H1 (cell line): Measurements from ENCODE around the gene SLC41A2. TPM values are rescaled to one million over a fixed set of nuclear protein-coding genes. Genes with fewer than 3 reads are reported as not detected.

Experiments
- CTCF ChIA-PET: fragments of 300-600 bp; sonication (Branson Sonifier 250); formaldehyde crosslinking; loops from one replicate; lab custom pipeline; 2021; ENCODE audit not compliant: partially characterized antibody; lab: Charles Lee
- POLR2A ChIA-PET: fragments of 300-600 bp; sonication (Branson Sonifier 250); formaldehyde crosslinking; loops from one replicate; lab custom pipeline; 2021; ENCODE audit warnings: inconsistent platforms; ENCODE audit not compliant: partially characterized antibody; lab: Charles Lee
- DNase-seq, 2 experiments: peaks; one replicate each; pipeline versions ENCODE4 v3.0.0 to v3.0.0-alpha.2; 2010 to 2022; ENCODE audit warnings: low spot score in 2 of 2, low read depth in 1 of 2, mixed read lengths in 1 of 2
- FAIRE-seq: peaks from 2 replicates; lab custom pipeline; 2011; peaks lifted over from hg19 to GRCh38; lab: Jason Lieb, UNC
- H2AFZ ChIP-seq: 2 replicates; pipeline ENCODE4 v1.8.1; 2012; ENCODE audit warnings: low read length, inconsistent platforms
- H2AK5ac ChIP-seq: 2 replicates; pipeline ENCODE4 v1.6.1; 2013; ENCODE audit warnings: low read depth, low read length
- H2BK120ac ChIP-seq: replicated peaks from 2 replicates; pipeline ENCODE3; 2013; ENCODE audit warnings: low read depth, low read length, inconsistent platforms
- H2BK12ac ChIP-seq: 2 replicates; pipeline ENCODE4 v1.6.1; 2013; ENCODE audit warnings: low read depth, low read length
- H2BK15ac ChIP-seq: 2 replicates; pipeline ENCODE4 v1.6.1; 2013; ENCODE audit warnings: low read length
- H2BK20ac ChIP-seq: 2 replicates; pipeline ENCODE4 v1.6.1; 2013; ENCODE audit warnings: low read length
- H2BK5ac ChIP-seq: 2 replicates; pipeline ENCODE4 v1.6.1; 2013; ENCODE audit warnings: low read depth, low read length
- H3K14ac ChIP-seq: 2 replicates; pipeline ENCODE4 v1.6.1; 2013; ENCODE audit warnings: inconsistent platforms; ENCODE audit not compliant: insufficient read length
- H3K18ac ChIP-seq: 2 replicates; pipeline ENCODE4 v1.6.1; 2013; ENCODE audit warnings: low read length; ENCODE audit errors: extremely low read depth
- H3K23ac ChIP-seq: 2 replicates; pipeline ENCODE4 v1.6.1; 2013; ENCODE audit warnings: inconsistent platforms; ENCODE audit not compliant: insufficient read length
- H3K23me2 ChIP-seq: 2 replicates; pipeline ENCODE4 v1.6.1; 2013; ENCODE audit warnings: low read depth, low read length
- H3K27ac ChIP-seq: 2 replicates; pipeline ENCODE4 v1.6.1; 2011; ENCODE audit warnings: low read depth, low read length, inconsistent platforms
- H3K27me3 ChIP-seq, 4 experiments: replicated peaks in 1 of 4; 1 replicate in 1 of 4; 2 replicates in 3 of 4; pipeline versions ENCODE4 v1.6.1 to v1.8.1; 2011 to 2013; ENCODE audit warnings: low read length in 3 of 4, mild to moderate bottlenecking in 3 of 4, inconsistent platforms in 2 of 4, mixed read lengths in 2 of 4, moderate library complexity in 1 of 4; ENCODE audit not compliant: control insufficient read depth in 3 of 4, insufficient read depth in 3 of 4; ENCODE audit errors: extremely low read depth in 1 of 4
- H3K36me3 ChIP-seq, 4 experiments: 2 replicates each; pipeline versions ENCODE4 v1.6.1 to v1.8.1; 2011 to 2013; ENCODE audit warnings: mild to moderate bottlenecking in 4 of 4, low read length in 3 of 4, moderate library complexity in 2 of 4, control low read depth in 1 of 4, inconsistent platforms in 1 of 4; ENCODE audit not compliant: insufficient read depth in 4 of 4, control insufficient read depth in 2 of 4
- H3K4ac ChIP-seq: replicated peaks from 2 replicates; pipeline ENCODE3; 2013; ENCODE audit warnings: low read length, low read depth, mixed read lengths, inconsistent platforms; ENCODE audit not compliant: insufficient read length
- H3K4me1 ChIP-seq, 4 experiments: replicated peaks in 1 of 4; 1 replicate in 1 of 4; 2 replicates in 3 of 4; pipeline versions ENCODE4 v1.6.1 to v1.8.1; 2011 to 2013; ENCODE audit warnings: low read length in 3 of 4, inconsistent platforms in 2 of 4, mixed read lengths in 1 of 4; ENCODE audit not compliant: insufficient read depth in 4 of 4, control insufficient read depth in 3 of 4
- H3K4me2 ChIP-seq, 2 experiments: 2 replicates each; pipeline versions ENCODE4 v1.6.1 to v1.8.1; 2011 to 2013; ENCODE audit warnings: low read depth in 2 of 2, low read length in 2 of 2, control low read depth in 1 of 2, inconsistent platforms in 1 of 2, mild to moderate bottlenecking in 1 of 2; ENCODE audit not compliant: insufficient read depth in 1 of 2
- H3K4me3 ChIP-seq, 4 experiments: fragments of 200-600, 300-600 bp in 1 of 4; sonication (generic), shearing (Covaris generic), sonication (Bioruptor Twin) in 1 of 4; 2 replicates each; pipeline versions ENCODE4 v1.5.1 to v1.8.1; 2011 to 2016; ENCODE audit warnings: low read length in 4 of 4, low read depth in 3 of 4, control low read depth in 2 of 4, inconsistent platforms in 2 of 4, mild to moderate bottlenecking in 2 of 4, mixed read lengths in 1 of 4, moderate library complexity in 1 of 4; ENCODE audit not compliant: insufficient read depth in 2 of 4; ENCODE audit errors: extremely low read depth in 1 of 4
- H3K56ac ChIP-seq: replicated peaks from 2 replicates; pipeline ENCODE3; 2013; ENCODE audit warnings: low read depth, mild to moderate bottlenecking, mixed read lengths, low read length, inconsistent platforms; ENCODE audit not compliant: insufficient read length
- H3K79me1 ChIP-seq: 2 replicates; pipeline ENCODE4 v1.6.1; 2013; ENCODE audit warnings: low read depth, low read length, control low read depth
- H3K79me2 ChIP-seq, 2 experiments: 2 replicates each; pipeline versions ENCODE4 v1.6.1 to v1.8.1; 2012 to 2013; ENCODE audit warnings: low read length in 2 of 2, mild to moderate bottlenecking in 2 of 2, inconsistent platforms in 1 of 2; ENCODE audit not compliant: insufficient read depth in 2 of 2, control insufficient read depth in 1 of 2
- H3K9ac ChIP-seq, 4 experiments: replicated peaks in 1 of 4; 1 replicate in 1 of 4; 2 replicates in 3 of 4; pipeline versions ENCODE4 v1.6.1 to v1.8.1; 2011 to 2013; ENCODE audit warnings: low read depth in 3 of 4, low read length in 3 of 4, control low read depth in 2 of 4, mild to moderate bottlenecking in 2 of 4, moderate library complexity in 2 of 4, inconsistent platforms in 1 of 4; ENCODE audit errors: extremely low read depth in 1 of 4
- H3K9me3 ChIP-seq, 2 experiments: 2 replicates each; pipeline versions ENCODE4 v1.6.1 to v1.8.1; 2012 to 2013; ENCODE audit warnings: mild to moderate bottlenecking in 2 of 2, moderate library complexity in 2 of 2, control low read depth in 1 of 2, inconsistent platforms in 1 of 2, low read depth in 1 of 2, low read length in 1 of 2, mixed read lengths in 1 of 2; ENCODE audit not compliant: insufficient read depth in 2 of 2
- H4K20me1 ChIP-seq, 2 experiments: replicated peaks in 1 of 2; 2 replicates each; pipeline versions ENCODE3 to v1.8.1; 2011 to 2013; ENCODE audit warnings: inconsistent platforms in 2 of 2, low read length in 2 of 2, mild to moderate bottlenecking in 1 of 2; ENCODE audit not compliant: insufficient read depth in 2 of 2, control insufficient read depth in 1 of 2
- H4K5ac ChIP-seq: 2 replicates; pipeline ENCODE4 v1.6.1; 2013; ENCODE audit warnings: low read length, low read depth, mixed read lengths, inconsistent platforms; ENCODE audit not compliant: insufficient read length
- H4K8ac ChIP-seq: 2 replicates; pipeline ENCODE4 v1.8.0; 2013; ENCODE audit warnings: mild to moderate bottlenecking, moderate library complexity, low read length, inconsistent platforms; ENCODE audit not compliant: insufficient read depth; ENCODE audit errors: extremely low read depth
- H4K91ac ChIP-seq: replicated peaks from 2 replicates; pipeline ENCODE3; 2013; ENCODE audit warnings: low read length, mixed read lengths, inconsistent platforms; ENCODE audit not compliant: insufficient read length
- CHD1 ChIP-seq: IDR thresholded peaks from 2 replicates; pipeline ENCODE4 v1.6.1; 2012; ENCODE audit warnings: low read depth, low read length, improper control_type of control experiment
- NRF1 ChIP-seq: IDR thresholded peaks from 2 replicates; pipeline ENCODE4 v1.6.1; 2011; ENCODE audit warnings: mild to moderate bottlenecking, low read depth, low read length, improper control_type of control experiment
- POLR2AphosphoS5 ChIP-seq: IDR thresholded peaks from 2 replicates; pipeline ENCODE4 v1.6.1; 2011; ENCODE audit warnings: low read depth, low read length
- POU5F1 ChIP-seq: IDR thresholded peaks from 2 replicates; pipeline ENCODE4 v1.6.1; 2011; ENCODE audit warnings: low read depth, mild to moderate bottlenecking, low read length, moderate library complexity
- RFX5 ChIP-seq: IDR thresholded peaks from 2 replicates; pipeline ENCODE4 v1.6.1; 2011; ENCODE audit warnings: low read depth, low read length, improper control_type of control experiment, borderline replicate concordance
- RXRA ChIP-seq: IDR thresholded peaks from 2 replicates; pipeline ENCODE4 v1.6.1; 2011; ENCODE audit warnings: low read depth, mild to moderate bottlenecking, low read length, moderate library complexity; ENCODE audit not compliant: insufficient read depth
- SAP30 ChIP-seq: fragments of 300-600 bp; sonication (generic); IDR thresholded peaks from 2 replicates; pipeline ENCODE4 v1.7.1; 2012; ENCODE audit warnings: low read length, moderate library complexity, mild to moderate bottlenecking, inconsistent platforms; ENCODE audit not compliant: insufficient read depth, insufficient replicate concordance
- SIN3A ChIP-seq, 2 experiments: IDR thresholded peaks in 1 of 2; conservative IDR thresholded peaks in 1 of 2; 2 replicates each; pipeline ENCODE4 v1.6.1; 2011 to 2012; ENCODE audit warnings: low read length in 2 of 2, improper control_type of control experiment in 1 of 2, low read depth in 1 of 2, mild to moderate bottlenecking in 1 of 2
- SP2 ChIP-seq: IDR thresholded peaks from 2 replicates; pipeline ENCODE4 v1.6.1; 2012; ENCODE audit warnings: mild to moderate bottlenecking, low read length, inconsistent platforms
- WGBS, 2 experiments: shearing (Covaris generic) in 1 of 2; methylation state at CpG; one replicate each; pipeline versions ENCODE4 v1.1.6 to v1.1.7; 2013 to 2015; ENCODE audit warnings: low lambda C conversion rate in 2 of 2, mixed read lengths in 2 of 2, inconsistent platforms in 1 of 2, low coverage in 1 of 2, missing lambda C conversion rate in 1 of 2; ENCODE audit not compliant: insufficient replicate concordance in 2 of 2, insufficient coverage in 1 of 2, insufficient read length in 1 of 2; ENCODE audit errors: extremely low coverage in 1 of 2, missing lambda C conversion rate in 1 of 2; 5-methylcytosine and 5-hydroxymethylcytosine counted together
- polyA plus RNA-seq, 7 experiments: library from polyadenylated mRNA; depleted of rRNA in 3 of 7; stranded (reverse) in 5 of 7; unstranded in 2 of 7; fragments of >200 nt in 5 of 7; fragments of 200-250 nt in 2 of 7; gene quantifications; 1 replicate in 5 of 7; 2 replicates in 1 of 7; 4 replicates in 1 of 7; pipeline versions ENCODE4 v1.2.1 to v1.2.3, GENCODE V29; 2011 to 2013; ENCODE audit warnings: missing spikeins in 2 of 7, mixed read lengths in 2 of 7
- total RNA-seq: library from RNA; stranded (reverse); fragmentation: NEBNext Ultra II Directional; extraction: Animal tissue kit (Norgen Biotek cat#: 25700); gene quantifications from 2 replicates; pipeline ENCODE4 v1.2.1, GENCODE V29; 2021

The SLC41A2 gene
- total and polyA plus RNA-seq, 2 of the 8 experiments (the other 6 are each of a cell fraction or from before 2014, with no cell fraction given), result 0.79 to 3.0 TPM

DNA sequence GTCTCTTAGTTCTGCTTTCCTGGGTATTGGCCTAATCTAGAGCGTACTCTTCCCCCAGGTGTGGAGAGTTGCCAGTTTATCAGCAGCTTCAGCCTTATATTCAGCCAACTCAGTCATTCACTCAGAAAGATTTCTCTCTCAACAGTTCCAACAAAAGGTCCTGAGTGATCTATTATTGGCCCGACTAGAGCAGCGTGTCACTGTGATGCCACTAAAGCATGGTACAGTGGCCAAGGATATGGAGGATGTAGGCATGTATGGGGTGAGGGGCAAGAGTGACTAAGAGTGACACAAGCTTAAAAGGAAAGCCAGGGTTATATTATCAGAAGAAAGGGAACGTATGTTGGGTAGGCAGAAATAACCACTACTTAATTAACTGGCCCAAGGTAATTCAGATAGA, 32.9 kb upstream of the SLC41A2 start:
- ChIA-PET CTCF (interaction anchor here (1.9 kb wide), 1 partner anchor 13 kb away, joined by 4 read pairs; no protein-coding TSS in a partner anchor), POLR2A (no interaction called here)
- H3K27ac ChIP-seq, result no peak overlapping the region
- H3K4ac ChIP-seq, result no peak overlapping the region
- H3K4me3 ChIP-seq, result no peak overlapping the region
- no peak overlapping the region for H3K23ac ChIP-seq
- no peak overlapping the region for H3K4me2 ChIP-seq
- 86% methylated on average over 4 of the region's 4 CpGs; no CpG with 5 or more reads in 1 of the 2 experiments for WGBS, 2 experiments
- H4K5ac ChIP-seq, result no peak overlapping the region
- H4K8ac ChIP-seq, result no peak overlapping the region
- H3K18ac ChIP-seq, result no peak overlapping the region
- H2BK5ac ChIP-seq, result no peak overlapping the region
- H3K79me1 ChIP-seq, result peaks cover 4% of the 10 kb centered on the region
- H3K23me2 ChIP-seq, result peaks cover 5% of the 10 kb centered on the region; the same call in 1 of the 2 replicates
- no peak overlapping the region for H4K91ac ChIP-seq
- no peak overlapping the region for H3K56ac ChIP-seq
- H3K36me3 ChIP-seq, result peaks cover 16 to 71% (median 44%) of the 10 kb centered on the region in 4 experiments
- FAIRE-seq (no peak), DNase-seq (no peak)
- no peak overlapping the region for H2BK20ac ChIP-seq
- no peaks in the 10 kb centered on the region for H3K9me3 ChIP-seq
- no peaks in the 10 kb centered on the region for H3K27me3 ChIP-seq
- H3K14ac ChIP-seq, result no peak overlapping the region
- peaks cover 0 to 6% (median 3%) of the 10 kb centered on the region in 4 experiments; a peak in 3 of 7 replicates for H3K4me1 ChIP-seq
- H2BK12ac ChIP-seq, result no peak overlapping the region
- TF ChIP-seq RFX5 (no peak), POLR2AphosphoS5 (no peak), SIN3A (conservative IDR thresholded peaks at IDR 0.05 in 1 of 2, IDR thresholded peaks at IDR 0.05 in 1 of 2; ENCODE audit: low read depth in 1 of 2, low read length in 2 of 2) (no peak), SAP30 (no peak), NRF1 (no peak), POU5F1 (no peak), CHD1 (no peak), SP2 (no peak), RXRA (no peak)
- H2BK120ac ChIP-seq, result no peak overlapping the region
- H2AFZ ChIP-seq, result no peak overlapping the region
- H2AK5ac ChIP-seq, result no peak overlapping the region
- H4K20me1 ChIP-seq, result peaks cover 0 to 4% of the 10 kb centered on the region in 2 experiments
- H3K79me2 ChIP-seq, result peaks cover 3 to 44% of the 10 kb centered on the region in 2 experiments; a peak in 3 of 4 replicates
- no peak overlapping the region for H3K9ac ChIP-seq
- H2BK15ac ChIP-seq, result no peak overlapping the region
